Measurements from ENCODE around the gene CD3E. TPM values are rescaled to one million over a fixed set of nuclear protein-coding genes. Genes with fewer than 3 reads are reported as not detected.

CD3E gene
- total RNA-seq, 2 donors from 2014 or later, result 25.7 to 148 TPM

GRCh38 chr11:118319337-118319707, 14.8 kb downstream of the CD3E start:
- Mint-ChIP-seq H3K4me3 (peak overlapping the region; percentile 13), H3K36me3 (peaks cover 15% of the 10 kb centered on the region), H3K9me3 (no peaks in the 10 kb centered on the region), H3K27me3 (no peaks in the 10 kb centered on the region), H3K27ac (peak overlapping the region; percentile 16 to 57), H3K4me1 (ENCODE audit: low read depth in 2 of 2) (peaks cover 51 to 55% of the 10 kb centered on the region in 2 donors)
- ATAC-seq (no peak), DNase-seq (ENCODE audit: low spot score) (no peak)

- DNase-seq (ENCODE audit: low spot score) (no peak), ATAC-seq (no peak)
- H3K27ac Mint-ChIP-seq, result peak overlapping the region in 1 of 2 donors; percentile 57
- H3K36me3 Mint-ChIP-seq, result peaks cover 15% of the 10 kb centered on the region
- no peak overlapping the region for H3K4me3 Mint-ChIP-seq
- peaks cover 43 to 47% of the 10 kb centered on the region in 2 donors for H3K4me1 Mint-ChIP-seq (ENCODE audit: low read depth in 2 of 2)
- no peaks in the 10 kb centered on the region for H3K9me3 Mint-ChIP-seq
- no peaks in the 10 kb centered on the region for H3K27me3 Mint-ChIP-seq
Measured at GRCh38 chr11:118320515-118320914, 16.0 kb downstream of the CD3E start.

GRCh38 chr11:118321386-118322082, 17.0 kb downstream of the CD3E start:
- ATAC-seq (no peak), DNase-seq (ENCODE audit: low spot score) (no peak)
- H3K27ac Mint-ChIP-seq, result no peak overlapping the region
- peaks cover 33 to 37% of the 10 kb centered on the region in 2 donors for H3K4me1 Mint-ChIP-seq (ENCODE audit: low read depth in 2 of 2)
- no peaks in the 10 kb centered on the region for H3K27me3 Mint-ChIP-seq
- H3K9me3 Mint-ChIP-seq, result no peaks in the 10 kb centered on the region
- H3K4me3 Mint-ChIP-seq, result no peak overlapping the region
- peaks cover 15% of the 10 kb centered on the region for H3K36me3 Mint-ChIP-seq

- DNase-seq (ENCODE audit: low spot score) (no peak), ATAC-seq (no peak)
- Mint-ChIP-seq H3K27me3 (no peaks in the 10 kb centered on the region), H3K4me3 (no peak overlapping the region), H3K27ac (no peak overlapping the region), H3K4me1 (ENCODE audit: low read depth in 2 of 2) (peaks cover 25 to 27% of the 10 kb centered on the region in 2 donors), H3K9me3 (no peaks in the 10 kb centered on the region), H3K36me3 (peaks cover 15% of the 10 kb centered on the region)
Measured at GRCh38 chr11:118322721-118323120, 18.2 kb downstream of the CD3E start.

GRCh38 chr11:118325283-118325682, 20.8 kb downstream of the CD3E start:
- Mint-ChIP-seq H3K9me3 (no peaks in the 10 kb centered on the region), H3K27ac (no peak overlapping the region), H3K4me3 (no peak overlapping the region), H3K4me1 (ENCODE audit: low read depth in 2 of 2) (peaks cover 8 to 12% of the 10 kb centered on the region in 2 donors), H3K27me3 (no peaks in the 10 kb centered on the region), H3K36me3 (peaks cover 4% of the 10 kb centered on the region)
- DNase-seq (ENCODE audit: low spot score) (no peak), ATAC-seq (no peak)

- Mint-ChIP-seq H3K36me3 (no peaks in the 10 kb centered on the region), H3K9me3 (no peaks in the 10 kb centered on the region), H3K4me3 (no peak overlapping the region), H3K27me3 (no peaks in the 10 kb centered on the region), H3K4me1 (ENCODE audit: low read depth in 2 of 2) (no peaks in the 10 kb centered on the region), H3K27ac (no peak overlapping the region)
- DNase-seq (ENCODE audit: low spot score) (no peak), ATAC-seq (no peak)
Measured at GRCh38 chr11:118328745-118329144, 24.2 kb downstream of the CD3E start.

DNA sequence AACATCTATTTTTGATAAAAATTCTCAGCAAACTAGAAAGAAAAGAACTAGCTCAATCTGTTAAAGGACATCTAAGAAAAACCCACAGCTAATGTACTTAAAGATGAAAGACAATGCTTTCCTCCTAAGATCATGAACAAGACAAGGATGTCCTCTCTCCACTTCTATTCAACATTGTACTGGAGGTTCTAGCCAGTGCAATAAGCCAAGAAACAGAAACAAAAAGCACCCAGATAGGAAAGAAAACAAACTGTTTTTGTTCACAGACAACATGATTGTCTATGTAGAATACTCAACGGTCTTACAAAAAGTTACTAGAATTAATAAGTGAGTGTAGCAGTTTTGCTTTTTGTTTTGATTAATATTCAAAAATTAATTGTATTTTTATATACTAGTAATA, 30.2 kb downstream of the CD3E start:
- Mint-ChIP-seq H3K9me3 (no peaks in the 10 kb centered on the region), H3K4me3 (peak overlapping the region; percentile 17), H3K27me3 (no peaks in the 10 kb centered on the region), H3K4me1 (ENCODE audit: low read depth in 2 of 2) (peaks cover 24 to 26% of the 10 kb centered on the region in 2 donors), H3K27ac (peak overlapping the region; percentile 53 to 62), H3K36me3 (no peaks in the 10 kb centered on the region)
- no peak for ATAC-seq
- no peak for DNase-seq (ENCODE audit: low spot score)

- DNase-seq (ENCODE audit: low spot score), result peak; percentile 66
- H3K36me3 Mint-ChIP-seq, result peaks cover 5% of the 10 kb centered on the region
- no peaks in the 10 kb centered on the region for H3K9me3 Mint-ChIP-seq
- H3K4me3 Mint-ChIP-seq, result peak overlapping the region; percentile 91
- no peaks in the 10 kb centered on the region for H3K27me3 Mint-ChIP-seq
- peaks cover 31 to 34% of the 10 kb centered on the region in 2 donors for H3K4me1 Mint-ChIP-seq (ENCODE audit: low read depth in 2 of 2)
- peak; percentile 72 to 77 for ATAC-seq
- H3K27ac Mint-ChIP-seq, result peak overlapping the region; percentile 81 to 93
Measured at GRCh38 chr11:118338637-118339061, 34.1 kb downstream of the CD3E start.

GRCh38 chr11:118339281-118339961, 34.9 kb downstream of the CD3E start:
- H3K4me1 Mint-ChIP-seq (ENCODE audit: low read depth in 2 of 2), result peaks cover 31 to 41% of the 10 kb centered on the region in 2 donors
- no peaks in the 10 kb centered on the region for H3K27me3 Mint-ChIP-seq
- H3K4me3 Mint-ChIP-seq, result peak overlapping the region; percentile 91
- ATAC-seq, result peak in 1 of 2 donors; percentile 11
- peaks cover 5% of the 10 kb centered on the region for H3K36me3 Mint-ChIP-seq
- DNase-seq (ENCODE audit: low spot score), result no peak
- peak overlapping the region; percentile 81 to 93 for H3K27ac Mint-ChIP-seq
- H3K9me3 Mint-ChIP-seq, result no peaks in the 10 kb centered on the region

- H3K4me1 Mint-ChIP-seq (ENCODE audit: low read depth in 2 of 2), result peaks cover 33 to 45% of the 10 kb centered on the region in 2 donors
- peak overlapping the region; percentile 91 for H3K4me3 Mint-ChIP-seq
- H3K9me3 Mint-ChIP-seq, result no peaks in the 10 kb centered on the region
- ATAC-seq (no peak), DNase-seq (ENCODE audit: low spot score) (no peak)
- H3K27me3 Mint-ChIP-seq, result no peaks in the 10 kb centered on the region
- peak overlapping the region; percentile 81 to 93 for H3K27ac Mint-ChIP-seq
- H3K36me3 Mint-ChIP-seq, result peaks cover 5% of the 10 kb centered on the region
Measured at GRCh38 chr11:118340449-118340848, 35.9 kb downstream of the CD3E start.

GRCh38 chr11:118341261-118341660, 36.7 kb downstream of the CD3E start:
- Mint-ChIP-seq H3K4me3 (peak overlapping the region; percentile 91), H3K36me3 (peaks cover 5% of the 10 kb centered on the region)

DNA sequence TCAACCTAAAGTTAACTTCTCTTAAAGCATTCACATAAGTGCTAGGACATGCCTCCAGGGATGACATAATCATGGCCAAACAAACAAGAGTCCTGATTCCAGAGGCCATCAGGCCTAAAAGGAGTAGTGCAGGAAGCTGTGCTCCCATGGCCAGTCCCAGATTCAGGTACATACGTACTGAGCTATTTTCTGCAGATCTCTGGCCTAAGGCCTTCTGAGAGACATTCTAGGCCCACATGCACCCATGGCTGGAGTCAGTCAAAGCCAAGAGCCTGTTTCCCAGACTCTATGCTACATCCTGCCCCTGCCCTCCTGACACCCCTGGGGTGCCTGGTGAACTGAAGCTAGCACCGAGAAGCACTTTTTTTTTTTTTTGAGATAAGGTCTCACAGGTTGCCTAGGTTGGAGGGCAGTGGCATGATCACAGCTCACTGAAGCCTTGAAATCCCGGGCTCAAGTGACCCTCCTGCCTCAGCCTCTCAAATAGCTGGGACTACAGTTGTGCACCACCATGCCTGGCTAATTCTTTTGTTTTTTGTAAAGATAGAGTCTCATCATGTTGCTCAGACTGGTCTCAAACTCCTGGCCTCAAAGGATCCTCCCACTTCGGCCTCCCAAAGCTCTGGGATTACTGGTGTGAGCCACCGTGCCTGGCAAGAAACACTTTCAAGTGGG, 37.4 kb downstream of the CD3E start:
- H3K9me3 Mint-ChIP-seq, result no peaks in the 10 kb centered on the region
- DNase-seq (ENCODE audit: low spot score) (no peak), ATAC-seq (no peak)
- H3K4me1 Mint-ChIP-seq (ENCODE audit: low read depth in 2 of 2), result peaks cover 30 to 53% of the 10 kb centered on the region in 2 donors
- peak overlapping the region; percentile 91 for H3K4me3 Mint-ChIP-seq
- peaks cover 5% of the 10 kb centered on the region for H3K36me3 Mint-ChIP-seq
- H3K27ac Mint-ChIP-seq, result peak overlapping the region; percentile 81 to 93
- no peaks in the 10 kb centered on the region for H3K27me3 Mint-ChIP-seq

More at GRCh38 chr11:118341261-118341660, 36.7 kb downstream of the CD3E start:
- Mint-ChIP-seq H3K27me3 (no peaks in the 10 kb centered on the region), H3K4me1 (ENCODE audit: low read depth in 2 of 2) (peaks cover 33 to 49% of the 10 kb centered on the region in 2 donors), H3K27ac (peak overlapping the region; percentile 81 to 93), H3K9me3 (no peaks in the 10 kb centered on the region)
- DNase-seq (ENCODE audit: low spot score), result no peak
- ATAC-seq, result no peak

DNA sequence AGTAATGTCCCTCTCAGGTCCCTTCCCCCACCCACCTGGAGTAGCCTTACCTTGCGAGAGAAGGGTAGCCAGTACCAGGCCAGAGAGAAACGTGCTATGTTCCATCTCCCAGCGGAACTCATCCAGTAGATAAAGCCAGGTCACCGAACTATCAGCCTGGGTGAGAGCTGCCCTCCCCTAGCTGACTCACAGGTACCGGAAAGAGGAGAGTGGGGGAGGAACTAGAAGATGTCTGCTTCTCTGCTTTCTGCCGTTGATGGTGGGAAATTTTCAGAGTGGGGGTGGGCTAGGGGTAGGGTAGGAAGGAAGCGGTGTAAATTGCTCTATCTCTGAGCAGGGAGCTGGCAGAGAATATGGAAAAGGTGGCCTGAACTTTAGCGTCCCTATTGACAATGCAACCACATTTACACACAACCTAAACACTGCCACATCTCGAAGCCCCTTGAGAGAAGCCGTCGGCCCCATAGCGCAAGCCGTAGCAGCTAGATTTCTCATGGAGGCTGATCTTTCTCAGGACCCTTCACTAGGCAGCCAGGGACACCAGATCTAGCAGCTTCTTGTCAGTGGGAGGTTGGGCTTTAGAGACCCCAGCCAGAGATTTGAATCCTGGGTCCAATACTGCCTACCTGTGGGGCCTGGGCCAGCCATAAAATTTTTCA, 38.1 kb downstream of the CD3E start, which contains the start of gene CD3D:
TSS of gene CD3D (minus strand) at position 203 of the 659 bp plus-strand sequence. CDS start at position 105, 98 bp downstream.
- peak within 1 kb of the TSS; percentile 91 for H3K4me3 Mint-ChIP-seq
- peaks cover 32 to 56% of the 10 kb centered on the region in 2 donors for H3K4me1 Mint-ChIP-seq (ENCODE audit: low read depth in 2 of 2)
- peak in 1 of 2 donors; percentile 76 for ATAC-seq
- peaks cover 5% of the 10 kb centered on the region for H3K36me3 Mint-ChIP-seq
- H3K27ac Mint-ChIP-seq, result peak within 1 kb of the TSS; percentile 81 to 93
- no peaks in the 10 kb centered on the region for H3K9me3 Mint-ChIP-seq
- H3K27me3 Mint-ChIP-seq, result no peaks in the 10 kb centered on the region
- DNase-seq (ENCODE audit: low spot score), result no peak

All from natural killer cell treated with Interleukin-12 subunit alpha and Interleukin-12 subunit beta and Interleukin-15 and Interleukin-18, amount 100 ng/mL, for 72 hours (primary cell).